GM21619 (cell line): Measurements from ENCODE around the gene SLC9A7.

Experiments
- ATAC-seq: cut with Tn5 transposase; IDR thresholded peaks from one replicate; pipeline ENCODE4 v1.9.1; 2021; ENCODE audit not compliant: unreplicated experiment

Gene SLC9A7

GRCh38 chrX:46707274-46707965 is 51.5 kb downstream of the SLC9A7 start:
- no peak for ATAC-seq

GRCh38 chrX:46704767-46705386 is 54.0 kb downstream of the SLC9A7 start:
- peak; percentile 92 for ATAC-seq

DNA sequence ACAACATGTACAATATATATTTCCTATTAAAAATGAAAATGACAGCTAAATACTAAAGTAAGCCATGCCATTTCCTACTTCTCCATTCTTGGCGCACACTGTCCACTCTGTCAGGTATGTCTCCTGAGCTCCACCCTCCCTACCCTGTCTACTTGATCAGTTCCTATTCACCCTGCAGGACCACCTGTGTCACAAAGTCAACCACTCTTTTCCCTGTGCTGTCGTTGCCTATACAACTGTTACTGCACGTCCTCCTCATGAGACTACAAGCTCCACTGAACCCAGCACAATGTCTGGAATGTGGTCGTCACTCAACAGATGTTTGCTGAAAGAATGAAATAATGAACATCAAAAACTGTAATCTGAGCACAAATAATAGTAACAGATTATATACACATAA is 54.9 kb downstream of the SLC9A7 start:
- peak; percentile 37 for ATAC-seq

- no peak for ATAC-seq
These were observed 60.2 kb downstream of the SLC9A7 start for GRCh38 chrX:46698691-46699090.

DNA sequence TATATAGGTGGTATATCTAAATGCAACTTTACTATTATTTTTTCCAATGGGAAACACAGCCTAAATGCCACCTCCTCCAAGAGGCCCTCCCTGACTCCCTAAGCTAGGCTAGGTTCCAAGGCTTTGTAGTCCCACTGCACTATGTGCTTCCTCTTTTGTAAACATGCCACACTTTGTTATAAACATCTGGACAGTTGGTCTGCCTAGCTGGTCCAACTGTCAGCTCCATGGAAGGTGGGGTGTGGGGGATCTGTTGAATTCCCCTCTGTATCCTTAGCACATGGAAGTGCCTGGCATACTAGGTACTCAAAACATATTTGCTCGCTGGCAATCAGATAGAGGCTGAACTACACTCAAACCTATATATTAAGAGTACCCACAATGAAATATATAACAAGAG is 63.4 kb downstream of the SLC9A7 start:
- no peak for ATAC-seq

DNA sequence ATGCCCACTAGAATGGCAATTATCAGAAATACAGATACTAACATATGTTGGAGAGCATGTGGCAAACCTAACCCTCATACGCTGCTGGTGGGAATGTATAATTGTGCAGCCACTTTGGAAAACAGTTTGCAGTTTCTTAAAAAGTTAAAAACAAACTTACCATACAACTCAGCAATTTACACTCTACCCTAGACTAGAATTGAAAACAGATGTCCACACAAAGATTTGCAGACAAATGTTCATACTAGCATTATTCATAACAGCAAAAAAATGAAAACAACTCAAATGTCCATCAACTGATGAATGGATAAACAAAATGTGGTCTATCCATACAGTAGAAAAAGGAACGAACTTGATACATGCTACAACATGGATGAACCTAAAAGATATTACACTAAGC is 64.4 kb downstream of the SLC9A7 start:
- no peak for ATAC-seq

- peak; percentile 69 for ATAC-seq
These were observed 65.8 kb downstream of the SLC9A7 start for GRCh38 chrX:46693149-46693548.

- ATAC-seq: no peak
These were observed 68.1 kb downstream of the SLC9A7 start for GRCh38 chrX:46690818-46691217.

DNA sequence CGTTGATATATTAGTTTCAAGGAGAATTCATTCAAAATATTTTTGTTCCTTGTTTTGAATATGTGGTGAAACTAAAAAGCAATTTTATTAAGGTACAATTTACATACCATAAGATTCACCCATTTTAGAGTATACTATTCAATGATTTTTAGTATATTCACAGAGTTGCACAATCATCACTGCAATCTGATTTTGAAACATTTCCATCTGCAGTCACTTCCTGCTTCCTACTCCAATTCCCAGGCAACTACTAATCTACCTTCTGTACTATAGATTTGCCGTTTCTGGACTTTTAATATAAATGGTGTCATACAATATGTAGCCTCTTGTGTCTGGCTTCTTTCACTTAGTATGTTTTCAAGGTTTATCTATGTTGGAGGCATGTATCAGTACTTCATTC is 71.3 kb downstream of the SLC9A7 start:
- ATAC-seq: no peak

- no peak for ATAC-seq
These were observed 72.8 kb downstream of the SLC9A7 start for GRCh38 chrX:46686003-46686645.

DNA sequence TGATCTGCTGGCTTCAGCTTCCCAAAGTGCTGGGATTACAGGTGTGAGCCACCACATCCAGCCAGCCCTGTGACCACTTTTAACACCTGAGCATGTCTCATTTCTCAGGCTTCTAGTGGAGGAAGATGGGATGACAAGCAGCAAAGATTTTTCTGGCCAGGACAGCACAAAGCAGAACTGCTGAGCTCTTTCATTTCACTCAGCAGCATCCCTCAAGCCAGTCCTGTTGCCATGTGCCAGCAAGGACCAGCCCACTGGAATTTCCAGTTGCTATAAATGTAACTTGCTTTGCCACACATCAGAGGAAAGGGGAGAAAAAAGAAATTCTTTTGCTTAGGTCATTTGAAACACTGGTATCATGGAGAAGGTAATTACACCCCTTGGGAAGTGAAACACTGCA is 75.9 kb downstream of the SLC9A7 start:
- no peak for ATAC-seq

GRCh38 chrX:46681849-46682248 is 77.1 kb downstream of the SLC9A7 start:
- ATAC-seq: no peak

DNA sequence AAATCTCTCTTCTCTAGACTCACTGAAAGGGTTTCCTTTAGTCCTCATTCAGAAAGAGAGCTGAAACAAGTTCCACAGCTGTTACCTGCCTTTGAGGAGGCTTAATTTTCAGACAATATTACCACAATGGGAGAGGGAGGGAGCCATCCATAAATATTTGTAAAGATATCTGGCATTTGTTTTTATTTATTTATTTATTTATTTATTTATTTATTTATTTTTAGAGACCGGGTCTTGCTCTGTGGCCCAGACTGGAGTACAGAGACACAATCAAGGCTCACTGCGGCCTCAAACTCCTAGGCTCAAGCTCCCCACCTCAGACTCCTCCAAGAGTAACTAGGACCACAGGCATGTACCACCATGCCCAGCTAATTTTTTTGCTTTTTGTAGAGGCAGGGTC is 80.7 kb downstream of the SLC9A7 start:
- no peak for ATAC-seq

- no peak for ATAC-seq
These were observed 82.2 kb downstream of the SLC9A7 start for GRCh38 chrX:46676399-46677356.

DNA sequence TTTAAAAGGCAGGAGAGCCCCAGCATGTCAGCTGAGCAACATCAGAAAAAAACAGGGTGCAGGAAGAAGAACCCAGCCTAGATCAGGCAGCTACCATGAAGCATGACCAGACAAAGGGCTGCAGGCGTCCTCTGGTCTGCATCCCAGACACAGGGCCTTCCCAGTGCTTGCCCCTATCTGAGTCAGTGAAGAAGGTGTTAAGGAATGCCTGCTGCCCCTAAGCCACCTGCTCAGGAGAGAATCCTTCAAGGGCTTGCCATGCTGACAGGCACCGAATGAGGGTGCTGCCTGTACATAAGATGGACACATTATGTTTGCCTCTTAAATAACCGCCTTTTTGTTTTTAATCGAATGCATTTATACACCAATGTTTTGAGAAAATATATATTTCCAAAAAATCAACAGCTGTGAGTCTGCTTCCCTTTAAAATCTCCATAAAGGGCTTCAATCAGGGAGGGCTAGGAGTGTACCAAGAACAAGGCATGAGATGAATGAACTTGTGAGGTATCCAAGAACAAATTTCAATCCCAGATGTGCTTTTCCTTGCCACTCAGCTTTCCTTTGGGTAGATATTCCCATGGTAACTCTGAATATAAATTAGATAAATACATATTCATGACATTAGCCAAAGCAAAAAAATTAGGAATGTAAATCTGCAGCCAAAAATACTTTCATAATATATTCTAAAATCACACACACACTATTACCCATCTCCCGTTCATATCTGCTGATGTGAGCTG is 85.1 kb downstream of the SLC9A7 start:
- ATAC-seq: no peak

DNA sequence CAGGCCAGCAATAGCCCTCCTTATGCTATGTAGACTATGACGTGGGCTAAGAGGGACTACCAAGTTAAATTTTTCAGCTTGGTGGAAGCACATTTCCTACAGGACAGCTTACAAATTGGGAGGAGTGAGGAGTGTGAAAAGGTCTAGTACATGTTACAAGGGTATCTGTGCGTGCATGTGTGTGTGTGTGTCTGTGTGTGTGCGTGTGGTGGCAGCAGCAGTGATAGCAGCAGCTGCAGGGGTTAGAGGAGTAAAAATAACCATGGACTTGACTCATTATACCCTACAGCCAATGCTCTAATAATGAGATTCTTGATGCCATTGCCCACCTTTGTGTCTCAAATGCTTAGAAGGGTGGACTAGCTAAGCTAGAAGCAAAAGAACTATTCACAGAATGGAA is 88.6 kb downstream of the SLC9A7 start:
- ATAC-seq: no peak

DNA sequence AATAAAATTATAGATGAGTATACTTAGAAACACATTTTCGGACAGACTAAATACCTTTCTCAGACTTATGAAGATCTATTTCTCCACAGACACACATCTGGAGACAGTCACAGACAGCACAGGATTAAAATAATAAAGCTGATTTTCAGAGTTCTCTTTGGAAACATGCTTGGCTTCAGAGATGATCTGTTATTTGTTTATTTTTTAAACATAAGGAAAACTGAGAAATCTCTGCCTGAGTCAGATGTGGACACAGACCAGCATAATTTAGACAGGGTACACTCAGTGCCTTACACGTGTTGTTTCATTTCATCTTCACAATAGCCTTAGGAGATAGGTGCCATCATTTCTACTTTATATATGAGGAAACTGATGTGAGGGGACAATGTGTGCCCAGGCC is 92.1 kb downstream of the SLC9A7 start:
- ATAC-seq: no peak

- no peak for ATAC-seq
These were observed 93.4 kb downstream of the SLC9A7 start for GRCh38 chrX:46665232-46666152.

DNA sequence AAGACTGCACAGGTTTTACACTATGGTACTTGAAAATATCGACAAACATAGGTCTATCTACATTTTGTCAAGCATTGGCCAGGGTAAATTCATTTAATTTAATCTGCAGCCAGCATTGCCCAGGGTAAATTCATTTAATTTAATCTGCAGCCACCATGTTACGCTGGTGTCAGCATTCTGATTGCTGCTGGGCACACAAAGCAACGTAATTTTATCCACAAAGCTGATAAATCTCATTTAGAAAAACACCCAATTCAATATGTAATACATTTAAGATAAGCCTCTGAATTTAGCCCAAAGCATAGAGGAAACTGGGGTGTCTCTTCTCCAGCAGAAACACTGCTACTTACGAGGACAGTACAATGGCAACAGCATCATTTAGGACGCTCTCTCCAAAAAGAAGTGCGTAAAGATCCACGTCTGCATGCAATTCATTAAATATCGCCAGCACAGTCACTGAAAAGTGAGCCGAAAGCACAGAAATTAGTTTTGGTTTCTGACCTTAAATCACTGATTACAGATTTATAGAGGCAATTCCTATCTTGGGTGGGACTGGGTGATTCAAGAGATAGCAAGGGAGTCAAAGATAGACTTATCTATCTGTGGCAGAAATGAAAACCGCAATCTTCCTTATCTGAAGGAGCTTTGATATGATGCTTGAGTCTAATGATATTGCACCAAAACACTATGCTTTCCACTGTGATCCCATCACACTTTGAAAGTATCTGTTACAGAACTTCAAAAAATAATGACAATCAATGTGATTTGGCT is 96.5 kb downstream of the SLC9A7 start:
- no peak for ATAC-seq
